ENCODE data around the gene GNAS. TPM values are rescaled to one million over a fixed set of nuclear protein-coding genes. Genes with fewer than 3 reads are reported as not detected.

The GNAS gene
- total RNA-seq (100 to 1,000 TPM; 641 to 645 TPM), polyA plus RNA-seq (100 to 1,000 TPM in 1 of 2 donors, 10 to 100 TPM in 1; 70.1 to 184 TPM)

- intact Hi-C loops (cut with micrococcal nuclease): loop anchor here (1.0 to 5.0 kb wide), 2 partner anchors 202 to 615 kb away; no protein-coding TSS in a partner anchor
- Histone ChIP-seq H3K4me1 (ENCODE audit: insufficient read depth, low read length) (peaks cover 16% of the 10 kb centered on the region), H3K27me3 (ENCODE audit: insufficient read depth, low read length) (peaks cover 18% of the 10 kb centered on the region), H3K36me3 (ENCODE audit: insufficient read depth, low read length) (no peaks in the 10 kb centered on the region), H3K27ac (ENCODE audit: low read depth, low read length) (no peak within 1 kb of the TSS), H3K9me3 (ENCODE audit: control insufficient read depth in 1 of 2, low read length in 2 of 2) (no peaks in the 10 kb centered on the region), H3K4me3 (ENCODE audit: low read length in 2 of 2) (peak within 1 kb of the TSS in 1 of 2 donors; percentile 46)
- Mint-ChIP-seq H3K27ac (peak within 1 kb of the TSS in 3 of 7 donors; percentile 59 to 84 (median 64)), H3K4me1 (peaks cover 5 to 26% (median 15%) of the 10 kb centered on the region in 4 donors), H3K4me3 (peak within 1 kb of the TSS; percentile 86 to 95 (median 90)), H3K36me3 (peaks cover 0 to 2% of the 10 kb centered on the region in 2 donors), H3K27me3 (peaks cover 34 to 38% of the 10 kb centered on the region in 2 donors), H3K9me3 (no peaks in the 10 kb centered on the region)
- POLR2A ChIA-PET (ENCODE audit: partially characterized antibody): interaction anchor here (0.6 to 2.1 kb wide), 3 partner anchors 39 to 202 kb away, joined by 3 to 9 read pairs (median 3); partner anchors contain the start of gene STX16
- CTCF ChIA-PET (ENCODE audit: partially characterized antibody): interaction anchor here (1.2 to 1.7 kb wide), 3 partner anchors 9 to 371 kb away, joined by 4 to 9 read pairs (median 5); partner anchors contain the start of gene STX16
- peak; percentile 35 to 52 (median 47) for DNase-seq
Measured at GRCh38 chr20:58852543-58853271, at the start of gene GNAS. TSS of gene GNAS (plus strand) at chr20:58852716.

GRCh38 chr20:58803533-58803932 lies 49.0 kb upstream of the GNAS start:
- Mint-ChIP-seq H3K9me3 (no peaks in the 10 kb centered on the region), H3K36me3 (no peaks in the 10 kb centered on the region), H3K4me1 (no peaks in the 10 kb centered on the region), H3K27me3 (peaks cover 3 to 11% of the 10 kb centered on the region in 2 donors), H3K27ac (no peak overlapping the region), H3K4me3 (no peak overlapping the region)
- POLR2A ChIA-PET (ENCODE audit: partially characterized antibody): no interaction called here
- Histone ChIP-seq H3K36me3 (ENCODE audit: insufficient read depth, low read length) (no peaks in the 10 kb centered on the region), H3K4me3 (ENCODE audit: low read length in 2 of 2) (no peak overlapping the region), H3K9me3 (ENCODE audit: control insufficient read depth in 1 of 2, low read length in 2 of 2) (no peaks in the 10 kb centered on the region), H3K27ac (ENCODE audit: low read depth, low read length) (no peak overlapping the region), H3K4me1 (ENCODE audit: insufficient read depth, low read length) (no peaks in the 10 kb centered on the region), H3K27me3 (ENCODE audit: insufficient read depth, low read length) (no peaks in the 10 kb centered on the region)
- CTCF ChIA-PET (ENCODE audit: partially characterized antibody): no interaction called here
- intact Hi-C loops (cut with micrococcal nuclease): no loop called here
- no peak for DNase-seq

DNA sequence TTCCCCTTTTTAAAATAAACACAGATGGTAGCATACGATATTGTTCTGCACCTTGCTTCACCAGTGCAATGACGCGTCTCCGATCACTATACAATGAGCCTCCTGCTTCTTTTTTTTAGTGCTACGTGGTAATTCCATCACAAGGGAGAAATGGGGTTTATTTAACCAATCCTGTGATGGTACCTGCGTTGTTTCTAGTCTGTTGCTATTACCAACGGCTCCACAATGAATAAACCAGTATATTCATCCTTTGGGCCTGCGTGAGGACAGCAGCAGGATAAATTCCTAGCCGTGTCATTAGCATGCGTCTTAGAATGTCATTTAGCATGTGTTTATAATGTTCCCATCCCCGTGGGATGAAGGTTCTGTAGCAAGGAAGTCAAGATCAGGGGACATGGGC lies 44.7 kb upstream of the GNAS start:
- H3K4me3 ChIP-seq (ENCODE audit: low read length in 2 of 2): no peak overlapping the region
- Mint-ChIP-seq H3K4me3 (no peak overlapping the region), H3K27me3 (peaks cover 14 to 22% of the 10 kb centered on the region in 2 donors), H3K36me3 (no peaks in the 10 kb centered on the region), H3K27ac (peak overlapping the region in 1 of 7 donors; percentile 8), H3K9me3 (no peaks in the 10 kb centered on the region), H3K4me1 (peaks cover 0 to 3% (median 0%) of the 10 kb centered on the region in 4 donors)
- H3K36me3 ChIP-seq (ENCODE audit: insufficient read depth, low read length): no peaks in the 10 kb centered on the region
- POLR2A ChIA-PET (ENCODE audit: partially characterized antibody): no interaction called here
- no peak for DNase-seq
- H3K27me3 ChIP-seq (ENCODE audit: insufficient read depth, low read length): no peaks in the 10 kb centered on the region
- CTCF ChIA-PET (ENCODE audit: partially characterized antibody): no interaction called here
- intact Hi-C loops (cut with micrococcal nuclease): no loop called here
- no peaks in the 10 kb centered on the region for H3K9me3 ChIP-seq (ENCODE audit: control insufficient read depth in 1 of 2, low read length in 2 of 2)
- no peak overlapping the region for H3K27ac ChIP-seq (ENCODE audit: low read depth, low read length)
- no peaks in the 10 kb centered on the region for H3K4me1 ChIP-seq (ENCODE audit: insufficient read depth, low read length)

DNA sequence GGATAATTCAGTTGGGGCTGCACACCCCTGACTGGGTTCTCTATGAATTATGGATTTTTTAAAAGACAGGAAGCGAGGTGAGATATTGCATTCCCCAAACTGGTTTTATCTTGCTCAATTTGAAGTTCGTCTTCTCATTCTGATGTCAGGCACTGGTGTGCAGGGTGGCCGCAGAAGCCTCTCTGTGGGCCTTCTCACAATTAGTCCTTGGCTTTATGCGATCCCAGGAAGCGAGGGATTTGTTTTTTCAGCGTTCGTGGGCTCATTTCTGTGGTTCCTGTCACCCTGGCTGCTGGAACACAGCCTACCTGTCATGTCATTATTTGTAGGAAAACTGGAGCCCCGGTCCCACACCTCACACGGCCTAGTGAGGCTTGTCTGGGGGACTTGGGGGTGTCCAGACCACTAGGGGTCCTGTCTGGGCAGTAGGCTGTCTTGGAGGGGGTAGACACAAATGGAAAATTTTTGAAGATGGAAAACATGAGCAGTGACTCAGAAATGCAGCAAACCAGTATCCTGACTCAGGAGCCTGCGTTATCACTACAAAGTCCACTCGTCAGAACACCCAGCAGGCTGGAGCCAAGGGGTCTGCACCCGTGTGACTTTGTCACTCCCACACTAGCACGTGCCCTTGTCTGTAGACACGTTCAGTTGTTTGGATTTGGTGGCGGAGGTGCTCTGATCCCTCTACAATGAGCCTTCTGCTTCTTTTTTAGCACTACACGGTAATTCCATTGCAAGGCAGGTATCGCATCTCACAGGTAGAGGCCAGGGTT lies 44.1 kb upstream of the GNAS start:
- DNase-seq: no peak
- intact Hi-C loops (cut with micrococcal nuclease): no loop called here
- ChIA-PET POLR2A (ENCODE audit: partially characterized antibody) (no interaction called here), CTCF (ENCODE audit: partially characterized antibody) (no interaction called here)
- no peaks in the 10 kb centered on the region for H3K27me3 ChIP-seq (ENCODE audit: insufficient read depth, low read length)
- no peaks in the 10 kb centered on the region for H3K36me3 ChIP-seq (ENCODE audit: insufficient read depth, low read length)
- Mint-ChIP-seq H3K36me3 (no peaks in the 10 kb centered on the region), H3K27me3 (peaks cover 17 to 25% of the 10 kb centered on the region in 2 donors), H3K9me3 (no peaks in the 10 kb centered on the region), H3K4me1 (peaks cover 0 to 3% (median 0%) of the 10 kb centered on the region in 4 donors), H3K27ac (no peak overlapping the region), H3K4me3 (no peak overlapping the region)
- no peak overlapping the region for H3K27ac ChIP-seq (ENCODE audit: low read depth, low read length)
- H3K4me1 ChIP-seq (ENCODE audit: insufficient read depth, low read length): no peaks in the 10 kb centered on the region
- no peak overlapping the region for H3K4me3 ChIP-seq (ENCODE audit: low read length in 2 of 2)
- H3K9me3 ChIP-seq (ENCODE audit: control insufficient read depth in 1 of 2, low read length in 2 of 2): no peaks in the 10 kb centered on the region

DNA sequence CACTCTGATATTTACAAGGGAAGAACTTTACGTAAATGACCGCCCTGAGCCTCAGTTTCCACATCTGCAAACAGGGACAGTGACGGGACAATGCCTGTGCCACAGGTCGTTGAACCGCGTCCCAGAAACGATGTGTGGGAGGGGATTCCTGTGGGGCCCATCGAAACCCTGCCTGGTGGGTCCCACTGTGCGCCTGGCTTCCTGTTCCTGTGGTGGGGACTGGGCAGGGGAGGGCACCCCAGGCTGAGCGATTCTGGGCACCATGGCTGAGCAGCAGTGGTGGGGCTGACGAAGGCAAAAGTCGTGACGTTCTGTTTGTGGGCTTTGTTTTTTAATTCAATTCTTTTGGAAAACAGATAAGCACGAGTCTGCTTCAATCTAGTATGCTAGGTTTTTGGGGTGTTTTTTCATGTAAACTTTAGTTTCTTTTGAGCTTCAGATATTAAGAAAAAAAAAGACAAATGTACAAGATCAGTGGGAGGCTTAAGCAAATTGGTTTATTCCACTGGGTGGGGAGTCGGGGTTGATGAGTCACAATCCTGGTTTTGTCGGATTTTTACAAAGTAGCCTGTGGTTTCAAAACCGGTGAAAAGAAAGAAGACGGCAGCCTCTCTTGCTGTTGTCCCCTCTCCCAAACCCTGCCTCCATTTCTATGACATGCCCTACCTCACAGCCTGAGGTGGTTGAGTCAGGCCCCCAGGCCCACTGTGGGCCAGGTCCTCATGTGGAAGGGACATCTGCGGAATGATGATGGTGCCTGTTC lies 42.2 kb upstream of the GNAS start:
- no peak for DNase-seq
- Histone ChIP-seq H3K27me3 (ENCODE audit: insufficient read depth, low read length) (no peaks in the 10 kb centered on the region), H3K27ac (ENCODE audit: low read depth, low read length) (no peak overlapping the region), H3K4me1 (ENCODE audit: insufficient read depth, low read length) (no peaks in the 10 kb centered on the region), H3K36me3 (ENCODE audit: insufficient read depth, low read length) (no peaks in the 10 kb centered on the region), H3K9me3 (ENCODE audit: control insufficient read depth in 1 of 2, low read length in 2 of 2) (no peaks in the 10 kb centered on the region), H3K4me3 (ENCODE audit: low read length in 2 of 2) (no peak overlapping the region)
- ChIA-PET CTCF (ENCODE audit: partially characterized antibody) (no interaction called here), POLR2A (ENCODE audit: partially characterized antibody) (no interaction called here)
- H3K27me3 Mint-ChIP-seq: peaks cover 19 to 21% of the 10 kb centered on the region in 2 donors
- H3K36me3 Mint-ChIP-seq: no peaks in the 10 kb centered on the region
- peak overlapping the region in 1 of 8 donors; percentile 17 for H3K4me3 Mint-ChIP-seq
- intact Hi-C loops (cut with micrococcal nuclease): no loop called here
- H3K9me3 Mint-ChIP-seq: no peaks in the 10 kb centered on the region
- H3K27ac Mint-ChIP-seq: no peak overlapping the region
- H3K4me1 Mint-ChIP-seq: peaks cover 0 to 3% (median 0%) of the 10 kb centered on the region in 4 donors

- intact Hi-C loops (cut with micrococcal nuclease): no loop called here
- CTCF ChIA-PET (ENCODE audit: partially characterized antibody): no interaction called here
- POLR2A ChIA-PET (ENCODE audit: partially characterized antibody): no interaction called here
Measured at GRCh38 chr20:58810879-58811250, 41.7 kb upstream of the GNAS start.

GRCh38 chr20:58811334-58811733 lies 41.2 kb upstream of the GNAS start:
- POLR2A ChIA-PET (ENCODE audit: partially characterized antibody): no interaction called here
- no peak for DNase-seq

More at GRCh38 chr20:58810879-58811250, 41.7 kb upstream of the GNAS start:
- no peak overlapping the region for H3K27ac ChIP-seq (ENCODE audit: low read depth, low read length)
- Mint-ChIP-seq H3K4me1 (peaks cover 0 to 3% (median 0%) of the 10 kb centered on the region in 4 donors), H3K9me3 (no peaks in the 10 kb centered on the region), H3K4me3 (no peak overlapping the region), H3K27ac (no peak overlapping the region), H3K27me3 (peaks cover 22 to 23% of the 10 kb centered on the region in 2 donors), H3K36me3 (no peaks in the 10 kb centered on the region)
- H3K27me3 ChIP-seq (ENCODE audit: insufficient read depth, low read length): no peaks in the 10 kb centered on the region
- no peaks in the 10 kb centered on the region for H3K4me1 ChIP-seq (ENCODE audit: insufficient read depth, low read length)
- DNase-seq: no peak
- H3K9me3 ChIP-seq (ENCODE audit: control insufficient read depth in 1 of 2, low read length in 2 of 2): no peaks in the 10 kb centered on the region
- no peak overlapping the region for H3K4me3 ChIP-seq (ENCODE audit: low read length in 2 of 2)
- no peaks in the 10 kb centered on the region for H3K36me3 ChIP-seq (ENCODE audit: insufficient read depth, low read length)

More at GRCh38 chr20:58811334-58811733, 41.2 kb upstream of the GNAS start:
- intact Hi-C loops (cut with micrococcal nuclease): no loop called here
- H3K36me3 Mint-ChIP-seq: no peaks in the 10 kb centered on the region
- Histone ChIP-seq H3K36me3 (ENCODE audit: insufficient read depth, low read length) (no peaks in the 10 kb centered on the region), H3K27me3 (ENCODE audit: insufficient read depth, low read length) (no peaks in the 10 kb centered on the region), H3K27ac (ENCODE audit: low read depth, low read length) (no peak overlapping the region), H3K9me3 (ENCODE audit: control insufficient read depth in 1 of 2, low read length in 2 of 2) (no peaks in the 10 kb centered on the region), H3K4me3 (ENCODE audit: low read length in 2 of 2) (no peak overlapping the region), H3K4me1 (ENCODE audit: insufficient read depth, low read length) (no peaks in the 10 kb centered on the region)
- no peaks in the 10 kb centered on the region for H3K9me3 Mint-ChIP-seq
- peaks cover 0 to 3% (median 0%) of the 10 kb centered on the region in 4 donors for H3K4me1 Mint-ChIP-seq
- no peak overlapping the region for H3K27ac Mint-ChIP-seq
- CTCF ChIA-PET (ENCODE audit: partially characterized antibody): no interaction called here
- H3K4me3 Mint-ChIP-seq: no peak overlapping the region
- H3K27me3 Mint-ChIP-seq: peaks cover 22 to 23% of the 10 kb centered on the region in 2 donors
